GM18951 (cell line): ENCODE measurements around the gene HINT3.
"Not testable (repeated sequence)": the region's sequence is repeated elsewhere in the genome, so short reads cannot be mapped to it uniquely, and the experiment has no call there.

Source experiments
- POLR2A ChIP-seq: IDR thresholded peaks from 4 replicates; pipeline ENCODE4 v1.6.1; 2011; ENCODE audit warnings: mild to moderate bottlenecking; ENCODE audit not compliant: insufficient read length, insufficient read depth; ENCODE audit errors: extremely low read depth
- in situ Hi-C: fragments of 300-500 bp; cut with MboI; formaldehyde crosslinking; loops from one replicate; pipeline ENCODE4 v1.12.0; 2022; ENCODE audit warnings: low sequenced_read_pairs, mixed read lengths, inconsistent platforms; ENCODE audit not compliant: unreplicated experiment

Gene HINT3

GRCh38 chr6:125927761-125928160 lies 28.8 kb upstream of the HINT3 start:
- in situ Hi-C loops = no loop called here
- no peak for TF ChIP-seq POLR2A

- in situ Hi-C loops = no loop called here
- TF ChIP-seq POLR2A = no peak
These were observed 25.7 kb upstream of the HINT3 start for GRCh38 chr6:125930765-125931418.

GRCh38 chr6:125931733-125932450 lies 24.7 kb upstream of the HINT3 start:
- TF ChIP-seq POLR2A = no peak
- in situ Hi-C loops = no loop called here

GRCh38 chr6:125932451-125932795 lies 24.1 kb upstream of the HINT3 start:
- in situ Hi-C loops = no loop called here
- TF ChIP-seq POLR2A = no peak

- in situ Hi-C loops = not testable (repeated sequence)
These were observed 21.1 kb upstream of the HINT3 start for GRCh38 chr6:125935520-125935919.

- in situ Hi-C loops = no loop called here
- no peak for TF ChIP-seq POLR2A
These were observed 17.5 kb upstream of the HINT3 start for GRCh38 chr6:125939026-125939425.

GRCh38 chr6:125939791-125940190 lies 16.8 kb upstream of the HINT3 start:
- TF ChIP-seq POLR2A = no peak
- in situ Hi-C loops = no loop called here

- in situ Hi-C loops = no loop called here
- TF ChIP-seq POLR2A = no peak
These were observed 16.1 kb upstream of the HINT3 start for GRCh38 chr6:125940247-125941041.

GRCh38 chr6:125942672-125943527 lies 13.7 kb upstream of the HINT3 start:
- in situ Hi-C loops = no loop called here
- no peak for TF ChIP-seq POLR2A

- no peak for TF ChIP-seq POLR2A
- in situ Hi-C loops = no loop called here
These were observed 12.8 kb upstream of the HINT3 start for GRCh38 chr6:125943528-125944433.

- no peak for TF ChIP-seq POLR2A
- in situ Hi-C loops = no loop called here
These were observed 12.1 kb upstream of the HINT3 start for GRCh38 chr6:125944434-125944816.

GRCh38 chr6:125944896-125945295 lies 11.7 kb upstream of the HINT3 start:
- no peak for TF ChIP-seq POLR2A
- in situ Hi-C loops = no loop called here

GRCh38 chr6:125945378-125946141 lies 11.0 kb upstream of the HINT3 start:
- TF ChIP-seq POLR2A = no peak
- in situ Hi-C loops = no loop called here
